Measurements from ENCODE around the gene GCM1.

GRCh38 chr6:53111865-53112264 is 36.8 kb downstream of the GCM1 start:
- TF ChIP-seq CTCF (IDR thresholded peaks at IDR 0.05; ENCODE audit: low read depth, low read length, missing input control) (no peak), SP1 (IDR thresholded peaks at IDR 0.05) (no peak), RAD21 (IDR thresholded peaks at IDR 0.05) (no peak), MAX (IDR thresholded peaks at IDR 0.05) (no peak), RXRA (IDR thresholded peaks at IDR 0.05) (no peak), ZBTB33 (IDR thresholded peaks at IDR 0.05) (no peak), GABPA (IDR thresholded peaks at IDR 0.05 in 1 of 2, conservative IDR thresholded peaks at IDR 0.05 in 1 of 2) (no peak)
- TF ChIP-seq, protein P1, sequence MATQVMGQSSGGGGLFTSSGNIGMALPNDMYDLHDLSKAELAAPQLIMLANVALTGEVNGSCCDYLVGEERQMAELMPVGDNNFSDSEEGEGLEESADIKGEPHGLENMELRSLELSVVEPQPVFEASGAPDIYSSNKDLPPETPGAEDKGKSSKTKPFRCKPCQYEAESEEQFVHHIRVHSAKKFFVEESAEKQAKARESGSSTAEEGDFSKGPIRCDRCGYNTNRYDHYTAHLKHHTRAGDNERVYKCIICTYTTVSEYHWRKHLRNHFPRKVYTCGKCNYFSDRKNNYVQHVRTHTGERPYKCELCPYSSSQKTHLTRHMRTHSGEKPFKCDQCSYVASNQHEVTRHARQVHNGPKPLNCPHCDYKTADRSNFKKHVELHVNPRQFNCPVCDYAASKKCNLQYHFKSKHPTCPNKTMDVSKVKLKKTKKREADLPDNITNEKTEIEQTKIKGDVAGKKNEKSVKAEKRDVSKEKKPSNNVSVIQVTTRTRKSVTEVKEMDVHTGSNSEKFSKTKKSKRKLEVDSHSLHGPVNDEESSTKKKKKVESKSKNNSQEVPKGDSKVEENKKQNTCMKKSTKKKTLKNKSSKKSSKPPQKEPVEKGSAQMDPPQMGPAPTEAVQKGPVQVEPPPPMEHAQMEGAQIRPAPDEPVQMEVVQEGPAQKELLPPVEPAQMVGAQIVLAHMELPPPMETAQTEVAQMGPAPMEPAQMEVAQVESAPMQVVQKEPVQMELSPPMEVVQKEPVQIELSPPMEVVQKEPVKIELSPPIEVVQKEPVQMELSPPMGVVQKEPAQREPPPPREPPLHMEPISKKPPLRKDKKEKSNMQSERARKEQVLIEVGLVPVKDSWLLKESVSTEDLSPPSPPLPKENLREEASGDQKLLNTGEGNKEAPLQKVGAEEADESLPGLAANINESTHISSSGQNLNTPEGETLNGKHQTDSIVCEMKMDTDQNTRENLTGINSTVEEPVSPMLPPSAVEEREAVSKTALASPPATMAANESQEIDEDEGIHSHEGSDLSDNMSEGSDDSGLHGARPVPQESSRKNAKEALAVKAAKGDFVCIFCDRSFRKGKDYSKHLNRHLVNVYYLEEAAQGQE (IDR thresholded peaks at IDR 0.05) = no peak

Data from liver (tissue), 3 donors.